ENCODE measurements around the gene PIP4K2A. TPM values are rescaled to one million over a fixed set of nuclear protein-coding genes. Genes with fewer than 3 reads are reported as not detected.

The PIP4K2A gene
- total and polyA plus RNA-seq, 2 of the 8 experiments (the other 6 are each of a cell fraction or from before 2014, with no cell fraction given): 19.0 to 60.9 TPM

- Histone ChIP-seq H2BK120ac (replicated peaks; ENCODE audit: low read depth, low read length) (no peak overlapping the region), H3K23me2 (ENCODE audit: low read depth, low read length) (peaks cover 11% of the 10 kb centered on the region; the same call in 1 of the 2 replicates), H2BK12ac (ENCODE audit: low read depth, low read length) (no peak overlapping the region), H3K4me3 (ENCODE audit: extremely low read depth in 1 of 4, insufficient read depth in 2 of 4, low read depth in 3 of 4, low read length in 4 of 4) (no peak overlapping the region), H2AFZ (ENCODE audit: low read length) (no peak overlapping the region), H3K4ac (replicated peaks; ENCODE audit: insufficient read length, low read depth, low read length) (no peak overlapping the region), H3K9ac (replicated peaks in 1 of 4; ENCODE audit: extremely low read depth in 1 of 4, low read depth in 3 of 4, low read length in 3 of 4) (no peak overlapping the region), H2BK20ac (ENCODE audit: low read length) (no peak overlapping the region), H4K8ac (ENCODE audit: extremely low read depth, insufficient read depth, low read length) (no peak overlapping the region), H4K20me1 (replicated peaks in 1 of 2; ENCODE audit: control insufficient read depth in 1 of 2, insufficient read depth in 2 of 2, low read length in 2 of 2) (peaks cover 13 to 15% of the 10 kb centered on the region in 2 experiments), H4K5ac (ENCODE audit: insufficient read length, low read depth, low read length) (no peak overlapping the region), H2BK5ac (ENCODE audit: low read depth, low read length) (no peak overlapping the region), H3K27me3 (replicated peaks in 1 of 4; ENCODE audit: control insufficient read depth in 3 of 4, extremely low read depth in 1 of 4, insufficient read depth in 3 of 4, low read length in 3 of 4) (peaks cover 0 to 5% (median 4%) of the 10 kb centered on the region in 4 experiments; a peak in 5 of 7 replicates), H3K4me2 (ENCODE audit: insufficient read depth in 1 of 2, low read depth in 2 of 2, low read length in 2 of 2) (no peak overlapping the region), H2BK15ac (ENCODE audit: low read length) (no peak overlapping the region), H3K79me1 (ENCODE audit: low read depth, low read length) (peaks cover 15% of the 10 kb centered on the region), H3K79me2 (ENCODE audit: control insufficient read depth in 1 of 2, insufficient read depth in 2 of 2, low read length in 2 of 2) (peaks cover 32 to 83% of the 10 kb centered on the region in 2 experiments), H3K56ac (replicated peaks; ENCODE audit: insufficient read length, low read depth, low read length) (no peak overlapping the region), H2AK5ac (ENCODE audit: low read depth, low read length) (no peak overlapping the region), H3K9me3 (ENCODE audit: insufficient read depth in 2 of 2, low read depth in 1 of 2, low read length in 1 of 2) (no peaks in the 10 kb centered on the region), H3K27ac (ENCODE audit: low read depth, low read length) (peak overlapping the region; percentile 51; the same call in 1 of the 2 replicates), H3K14ac (ENCODE audit: insufficient read length) (no peak overlapping the region), H3K4me1 (replicated peaks in 1 of 4; ENCODE audit: control insufficient read depth in 3 of 4, insufficient read depth in 4 of 4, low read length in 3 of 4) (peaks cover 0 to 13% (median 2%) of the 10 kb centered on the region in 4 experiments; a peak in 3 of 7 replicates), H3K23ac (ENCODE audit: insufficient read length) (no peak overlapping the region), H3K18ac (ENCODE audit: extremely low read depth, low read length) (no peak overlapping the region), H4K91ac (replicated peaks; ENCODE audit: insufficient read length, low read length) (no peak overlapping the region), H3K36me3 (ENCODE audit: control insufficient read depth in 2 of 4, insufficient read depth in 4 of 4, low read length in 3 of 4) (no peaks in the 10 kb centered on the region)
- ChIA-PET CTCF (ENCODE audit: partially characterized antibody) (interaction anchor here (0.6 kb wide), 1 partner anchor 333 kb away, joined by 3 read pairs; no protein-coding TSS in a partner anchor), POLR2A (ENCODE audit: partially characterized antibody) (no interaction called here)
- FAIRE-seq (no peak), DNase-seq (ENCODE audit: low read depth in 1 of 2, low spot score in 2 of 2) (no peak)
- WGBS, 2 experiments (ENCODE audit: extremely low coverage in 1 of 2, insufficient coverage in 1 of 2, insufficient read length in 1 of 2, insufficient replicate concordance in 2 of 2, low coverage in 1 of 2, low lambda C conversion rate in 2 of 2, missing lambda C conversion rate in 1 of 2): 86% methylated on average over 10 of the region's 10 CpGs; no CpG with 5 or more reads in 1 of the 2 experiments
- TF ChIP-seq KDM4A (IDR thresholded peaks at IDR 0.05; ENCODE audit: low read depth, low read length, severe bottlenecking) (no peak), CBX5 (IDR thresholded peaks at IDR 0.05; ENCODE audit: low read depth, low read length) (no peak)
These were observed 4.1 kb downstream of the PIP4K2A start for GRCh38 chr10:22710139-22710745.

Data from H1 (cell line).